ENCODE results near the gene THUMPD2.

THUMPD2 gene

DNA sequence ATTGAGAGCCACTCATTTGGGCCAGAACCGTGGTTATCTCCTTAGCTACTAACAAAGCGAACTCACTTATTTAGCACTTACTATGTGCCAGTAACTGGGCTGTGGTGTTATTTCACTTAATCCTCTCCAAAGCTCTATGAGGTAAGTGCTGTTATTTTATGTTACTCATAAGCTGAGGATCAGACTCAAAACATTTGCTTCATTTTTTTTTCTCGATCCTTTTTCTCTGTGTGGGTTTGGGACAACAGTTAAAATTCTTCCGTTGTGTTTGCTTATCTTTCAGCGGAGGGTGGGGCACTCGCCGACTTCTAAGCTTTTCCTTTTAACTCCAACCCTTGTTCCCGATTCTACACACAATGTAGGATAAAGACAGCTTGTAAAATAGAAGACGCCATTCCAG, 60.6 kb downstream of the THUMPD2 start:
- no peak for DNase-seq (ENCODE audit: low read depth in 2 of 2)

- no peak for DNase-seq (ENCODE audit: low read depth in 2 of 2)
Measured at GRCh38 chr2:39717067-39717466, 62.0 kb downstream of the THUMPD2 start.

- DNase-seq (ENCODE audit: low read depth in 2 of 2) = no peak
Measured at GRCh38 chr2:39715822-39716221, 63.2 kb downstream of the THUMPD2 start.

DNA sequence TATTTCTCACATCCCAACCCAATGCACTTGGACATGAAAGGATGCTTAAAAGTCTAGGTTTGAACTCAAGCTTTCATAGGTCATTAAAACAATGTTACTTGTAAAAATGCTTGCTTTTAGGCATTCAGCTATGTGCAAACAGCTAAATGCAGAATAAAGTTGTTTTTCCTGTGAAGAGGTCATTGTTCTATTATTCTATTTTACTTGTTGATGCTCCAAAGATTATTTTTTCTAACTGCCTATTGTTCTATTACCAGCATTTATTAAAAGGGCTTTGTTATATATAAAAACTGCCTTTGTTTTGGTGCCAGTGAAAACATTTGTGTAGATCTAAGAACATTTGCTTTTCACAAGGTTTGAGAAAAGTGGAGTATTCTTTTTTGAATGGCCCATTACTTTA, 64.0 kb downstream of the THUMPD2 start:
- DNase-seq (ENCODE audit: low read depth in 2 of 2) = no peak

GRCh38 chr2:39712953-39713352, 66.1 kb downstream of the THUMPD2 start:
- DNase-seq (ENCODE audit: low read depth in 2 of 2) = no peak

DNA sequence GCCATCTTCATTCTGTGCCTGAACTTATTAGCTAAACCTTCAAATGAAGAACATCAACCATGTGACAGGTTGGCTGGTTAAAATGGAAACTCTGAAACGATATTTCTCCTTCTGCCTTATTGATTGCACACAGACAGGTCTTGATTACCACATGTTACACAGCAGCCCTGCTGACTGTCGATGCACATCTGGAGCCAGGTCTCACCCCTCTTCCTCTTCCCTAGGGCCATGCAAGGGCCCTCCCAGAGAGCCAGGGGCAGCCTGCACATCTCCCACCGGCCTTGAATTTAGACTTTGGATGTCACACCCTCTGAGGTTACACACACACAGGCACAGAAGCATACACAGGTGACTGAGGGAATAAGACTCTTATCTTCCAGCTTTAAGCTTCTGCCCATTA, 68.3 kb downstream of the THUMPD2 start:
- DNase-seq (ENCODE audit: low read depth in 2 of 2) = no peak

- no peak for DNase-seq (ENCODE audit: low read depth in 2 of 2)
Measured at GRCh38 chr2:39708003-39708402, 71.1 kb downstream of the THUMPD2 start.

DNA sequence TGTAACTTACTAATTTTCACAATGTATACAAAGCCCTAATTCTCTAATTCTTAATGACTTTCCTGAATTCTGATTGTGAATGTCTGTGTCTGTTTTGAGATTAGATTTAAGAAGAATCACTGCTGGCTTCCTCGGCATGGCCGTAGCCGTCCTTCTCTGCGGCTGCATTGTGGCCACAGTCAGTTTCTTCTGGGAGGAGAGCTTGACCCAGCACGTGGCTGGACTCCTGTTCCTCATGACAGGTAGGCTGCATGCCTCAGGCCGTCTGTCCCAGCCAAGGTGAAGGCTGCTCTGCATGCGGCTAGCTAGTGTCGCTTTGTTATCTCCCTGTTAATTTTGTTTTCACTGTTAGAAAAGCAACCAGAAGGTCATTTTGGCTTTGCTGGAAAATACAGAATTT, 72.1 kb downstream of the THUMPD2 start:
- no peak for DNase-seq (ENCODE audit: low read depth in 2 of 2)

DNA sequence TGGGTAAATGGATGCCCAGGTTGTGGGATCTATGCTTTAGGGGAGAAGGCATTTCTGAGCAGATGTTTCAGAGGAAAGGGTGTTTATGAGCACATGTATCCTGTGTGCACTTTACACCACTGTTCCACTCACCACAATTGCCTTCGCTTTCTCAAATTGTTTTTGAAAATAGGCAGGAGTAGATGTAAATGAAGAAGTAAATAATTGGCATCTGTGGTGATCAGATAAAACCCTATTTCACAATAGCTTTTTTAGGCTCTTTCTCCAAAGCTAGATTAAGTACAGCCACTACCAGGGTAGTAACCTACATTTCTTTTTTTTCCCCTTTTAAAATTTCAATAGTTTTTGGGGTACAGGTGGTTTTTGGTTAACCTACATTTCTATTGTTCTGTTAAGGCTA, 72.7 kb downstream of the THUMPD2 start:
- no peak for DNase-seq (ENCODE audit: low read depth in 2 of 2)

GRCh38 chr2:39705638-39706037, 73.4 kb downstream of the THUMPD2 start:
- DNase-seq (ENCODE audit: low read depth in 2 of 2) = no peak

DNA sequence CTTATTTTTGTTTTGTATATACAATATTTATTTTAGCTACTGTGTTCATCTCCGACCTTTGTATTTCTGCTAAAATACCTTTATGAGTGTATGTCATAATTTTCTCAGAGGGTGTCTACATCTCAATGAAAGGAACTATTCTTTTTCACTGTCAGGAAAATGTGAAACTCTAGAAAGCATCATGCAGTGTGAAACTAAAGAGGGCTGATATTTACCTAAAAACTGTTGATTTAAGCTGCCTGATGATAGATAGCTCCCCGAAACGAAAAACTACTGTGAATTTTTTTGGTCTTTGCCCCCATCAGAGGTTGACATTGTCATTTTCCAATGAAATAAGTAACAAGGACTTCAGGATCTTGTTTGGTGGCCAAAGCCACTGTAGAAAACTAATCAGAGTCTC, 74.5 kb downstream of the THUMPD2 start:
- DNase-seq (ENCODE audit: low read depth in 2 of 2) = no peak

- DNase-seq (ENCODE audit: low read depth in 2 of 2) = no peak
Measured at GRCh38 chr2:39703181-39703872, 75.7 kb downstream of the THUMPD2 start.

- DNase-seq (ENCODE audit: low read depth in 2 of 2) = no peak
Measured at GRCh38 chr2:39701137-39701536, 77.9 kb downstream of the THUMPD2 start.

- no peak for DNase-seq (ENCODE audit: low read depth in 2 of 2)
Measured at GRCh38 chr2:39697454-39697853, 81.6 kb downstream of the THUMPD2 start.

- DNase-seq (ENCODE audit: low read depth in 2 of 2) = no peak
Measured at GRCh38 chr2:39696838-39697237, 82.2 kb downstream of the THUMPD2 start.

DNA sequence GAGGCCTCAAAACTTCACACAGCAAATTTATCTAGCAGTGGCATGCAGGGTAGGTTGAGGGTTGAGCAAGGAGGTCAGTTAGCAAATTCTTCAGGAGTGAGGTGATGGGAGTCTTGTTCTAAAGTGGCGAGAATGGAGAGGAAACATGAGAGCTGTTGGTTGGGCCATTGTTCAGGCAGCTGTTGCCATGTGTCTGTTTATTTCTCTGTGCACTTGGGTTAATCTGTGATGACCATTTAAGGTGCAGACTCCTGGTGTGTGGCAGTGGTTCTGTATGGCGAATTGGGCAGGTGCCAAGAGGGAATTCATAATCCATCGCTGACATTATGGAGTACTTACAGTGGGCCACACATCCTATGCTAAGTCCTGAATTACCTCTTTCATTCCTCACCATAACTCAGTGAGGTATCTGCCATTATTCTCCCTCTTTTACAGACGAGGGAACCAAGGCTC, 82.9 kb downstream of the THUMPD2 start:
- DNase-seq (ENCODE audit: low read depth in 2 of 2) = no peak

- DNase-seq (ENCODE audit: low read depth in 2 of 2) = no peak
Measured at GRCh38 chr2:39693245-39693644, 85.8 kb downstream of the THUMPD2 start.

DNA sequence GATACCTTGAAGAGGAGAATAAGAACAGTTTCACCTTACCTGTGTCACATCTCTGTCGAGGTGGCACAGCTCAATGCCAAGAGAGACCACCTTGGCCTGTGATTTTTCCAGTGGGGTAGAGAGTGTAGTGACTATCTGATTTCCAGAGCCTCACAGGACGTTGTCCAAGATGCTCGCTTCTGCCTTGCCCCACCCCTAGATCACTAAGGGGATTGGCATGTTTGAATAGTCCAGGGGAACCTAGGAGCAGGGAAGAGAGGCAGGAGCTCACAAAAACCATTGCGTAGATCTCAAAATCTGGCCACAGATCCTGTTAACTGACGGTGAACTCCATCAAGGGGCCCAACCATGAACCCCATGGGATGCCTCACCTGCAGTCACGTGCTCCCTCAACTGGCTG, 89.2 kb downstream of the THUMPD2 start:
- DNase-seq (ENCODE audit: low read depth in 2 of 2) = no peak

- no peak for DNase-seq (ENCODE audit: low read depth in 2 of 2)
Measured at GRCh38 chr2:39689272-39689841, 89.7 kb downstream of the THUMPD2 start.

DNA sequence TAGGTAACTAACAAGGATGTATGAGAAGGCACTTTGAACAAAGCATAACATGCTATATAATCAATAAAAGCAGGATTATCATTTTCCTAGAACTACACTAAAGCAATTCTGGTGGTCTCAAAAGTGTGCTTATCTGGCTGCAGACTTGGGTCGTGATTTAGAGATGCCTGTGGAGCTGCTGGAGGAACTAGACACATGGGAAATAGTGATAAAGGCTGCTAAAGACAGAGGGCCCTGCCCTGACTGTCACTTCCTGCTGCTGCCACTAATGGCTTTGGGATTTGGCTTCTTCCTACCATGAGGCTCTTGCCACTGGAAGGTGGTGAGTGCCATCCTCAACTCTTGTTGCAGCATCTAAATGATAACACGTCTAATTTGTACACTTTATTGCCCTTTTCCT, 90.9 kb downstream of the THUMPD2 start:
- no peak for DNase-seq (ENCODE audit: low read depth in 2 of 2)

- no peak for DNase-seq (ENCODE audit: low read depth in 2 of 2)
Measured at GRCh38 chr2:39686456-39686855, 92.6 kb downstream of the THUMPD2 start.

Measured in activated CD4-positive, alpha-beta T cell treated with anti-CD3 and anti-CD28 coated beads for 24 hours (primary cell).